Trophoblast cell (in vitro differentiated cells and primary cell): ENCODE results near the gene TMEM185B.

Experiments used
- DNase-seq, 2 donors: peaks; one replicate each; pipeline ENCODE4 v3.0.0-alpha.2; 2016
- H2AFZ ChIP-seq: 2 replicates; pipeline ENCODE4 v1.6.1; 2013; ENCODE audit warnings: low read length, moderate library complexity, mild to moderate bottlenecking; ENCODE audit not compliant: insufficient read depth, poor library complexity
- H2AK5ac ChIP-seq: 2 replicates; pipeline ENCODE4 v1.6.1; 2013; ENCODE audit warnings: mild to moderate bottlenecking, low read length
- H2BK120ac ChIP-seq: 2 replicates; pipeline ENCODE4 v1.6.1; 2013; ENCODE audit warnings: low read length, mild to moderate bottlenecking, moderate library complexity; ENCODE audit not compliant: insufficient read depth, poor library complexity
- H2BK12ac ChIP-seq: 2 replicates; pipeline ENCODE4 v1.6.1; 2013; ENCODE audit warnings: mild to moderate bottlenecking, low read length, moderate library complexity
- H2BK5ac ChIP-seq: 2 replicates; pipeline ENCODE4 v1.6.1; 2013; ENCODE audit warnings: low read length, low read depth, moderate library complexity, mild to moderate bottlenecking; ENCODE audit not compliant: poor library complexity
- H3K14ac ChIP-seq: 2 replicates; pipeline ENCODE4 v1.6.1; 2013; ENCODE audit warnings: mild to moderate bottlenecking, low read length
- H3K18ac ChIP-seq: 2 replicates; pipeline ENCODE4 v1.6.1; 2013; ENCODE audit warnings: mild to moderate bottlenecking, low read length
- H3K23ac ChIP-seq: 2 replicates; pipeline ENCODE4 v1.6.1; 2013; ENCODE audit warnings: low read length
- H3K27ac ChIP-seq: 2 replicates; pipeline ENCODE4 v1.5.1; 2013; ENCODE audit warnings: low read depth, mild to moderate bottlenecking, inconsistent platforms, low read length, moderate library complexity
- H3K27me3 ChIP-seq: 2 replicates; pipeline ENCODE4 v1.6.1; 2013; ENCODE audit warnings: inconsistent platforms, mild to moderate bottlenecking, low read length, moderate library complexity; ENCODE audit not compliant: insufficient read depth
- H3K36me3 ChIP-seq, 2 experiments: 1 replicate in 1 of 2; 2 replicates in 1 of 2; pipeline ENCODE4 v1.6.1; 2013; ENCODE audit warnings: low read length in 2 of 2, mild to moderate bottlenecking in 2 of 2, moderate library complexity in 1 of 2; ENCODE audit not compliant: insufficient read depth in 2 of 2, control insufficient read depth in 1 of 2
- H3K4ac ChIP-seq: 2 replicates; pipeline ENCODE4 v1.6.1; 2013; ENCODE audit warnings: low read depth, mild to moderate bottlenecking, low read length, moderate library complexity
- H3K4me1 ChIP-seq, 2 experiments: 1 replicate in 1 of 2; 2 replicates in 1 of 2; pipeline ENCODE4 v1.6.1; 2013; ENCODE audit warnings: low read length in 2 of 2, mild to moderate bottlenecking in 2 of 2, moderate library complexity in 1 of 2; ENCODE audit not compliant: insufficient read depth in 2 of 2, control insufficient read depth in 1 of 2
- H3K4me2 ChIP-seq: 2 replicates; pipeline ENCODE4 v1.6.1; 2013; ENCODE audit warnings: inconsistent platforms, mild to moderate bottlenecking, low read length, moderate library complexity
- H3K4me3 ChIP-seq: 2 replicates; pipeline ENCODE4 v1.5.1; 2013; ENCODE audit warnings: mild to moderate bottlenecking, low read depth, low read length, inconsistent platforms
- H3K79me1 ChIP-seq: one replicate; pipeline ENCODE4 v1.6.1; 2013; ENCODE audit warnings: low read length
- H3K79me2 ChIP-seq: 2 replicates; pipeline ENCODE4 v1.6.1; 2013; ENCODE audit warnings: low read length, mild to moderate bottlenecking; ENCODE audit not compliant: control insufficient read depth, insufficient read depth, poor library complexity
- H3K9ac ChIP-seq: 2 replicates; pipeline ENCODE4 v1.6.1; 2013; ENCODE audit warnings: mild to moderate bottlenecking, low read length
- H3K9me3 ChIP-seq: 2 replicates; pipeline ENCODE4 v1.6.1; 2013; ENCODE audit warnings: low read depth, mild to moderate bottlenecking, control low read depth, inconsistent platforms, low read length; ENCODE audit not compliant: insufficient read depth
- H4K12ac ChIP-seq: 2 replicates; pipeline ENCODE4 v1.6.1; 2013; ENCODE audit warnings: low read depth, mild to moderate bottlenecking, low read length, moderate library complexity
- H4K8ac ChIP-seq: 2 replicates; pipeline ENCODE4 v1.6.1; 2013; ENCODE audit warnings: low read depth, mild to moderate bottlenecking, low read length, moderate library complexity
- H4K91ac ChIP-seq: one replicate; pipeline ENCODE4 v1.6.1; 2013; ENCODE audit warnings: low read depth, mild to moderate bottlenecking, low read length, moderate library complexity
- WGBS: extraction: QIAGEN DNeasy Blood & Tissue Kit; methylation state at CpG from one replicate; pipeline ENCODE4 v1.1.7; 2013; ENCODE audit warnings: missing lambda C conversion rate; ENCODE audit not compliant: insufficient read length, insufficient coverage; ENCODE audit errors: extremely low coverage; 5-methylcytosine and 5-hydroxymethylcytosine counted together

Gene TMEM185B

GRCh38 chr2:120267348-120267747 is 44.1 kb upstream of the TMEM185B start:
- no peak overlapping the region for H3K9ac ChIP-seq
- H3K9me3 ChIP-seq, result no peaks in the 10 kb centered on the region
- no peak overlapping the region for H3K4me3 ChIP-seq
- H3K4me1 ChIP-seq, result peaks cover 4 to 5% of the 10 kb centered on the region in 2 experiments
- H3K79me1 ChIP-seq, result no peaks in the 10 kb centered on the region
- no peak overlapping the region for H3K18ac ChIP-seq
- H2AFZ ChIP-seq, result no peak overlapping the region
- no peak overlapping the region for H4K91ac ChIP-seq
- no peaks in the 10 kb centered on the region for H3K79me2 ChIP-seq
- H4K8ac ChIP-seq, result no peak overlapping the region
- no peak overlapping the region for H4K12ac ChIP-seq
- no peak overlapping the region for H3K23ac ChIP-seq
- no peak overlapping the region for H3K27ac ChIP-seq
- H3K14ac ChIP-seq, result no peak overlapping the region
- H2BK12ac ChIP-seq, result no peak overlapping the region
- no peak overlapping the region for H2BK5ac ChIP-seq
- no peak overlapping the region for H3K4me2 ChIP-seq
- H3K36me3 ChIP-seq, result peaks cover 3% of the 10 kb centered on the region in 2 experiments
- no peak overlapping the region for H3K4ac ChIP-seq
- H3K27me3 ChIP-seq, result no peaks in the 10 kb centered on the region
- no peak for DNase-seq
- WGBS, result no CpG with 5 or more reads among the region's 8 CpGs
- no peak overlapping the region for H2AK5ac ChIP-seq
- no peak overlapping the region for H2BK120ac ChIP-seq

DNA sequence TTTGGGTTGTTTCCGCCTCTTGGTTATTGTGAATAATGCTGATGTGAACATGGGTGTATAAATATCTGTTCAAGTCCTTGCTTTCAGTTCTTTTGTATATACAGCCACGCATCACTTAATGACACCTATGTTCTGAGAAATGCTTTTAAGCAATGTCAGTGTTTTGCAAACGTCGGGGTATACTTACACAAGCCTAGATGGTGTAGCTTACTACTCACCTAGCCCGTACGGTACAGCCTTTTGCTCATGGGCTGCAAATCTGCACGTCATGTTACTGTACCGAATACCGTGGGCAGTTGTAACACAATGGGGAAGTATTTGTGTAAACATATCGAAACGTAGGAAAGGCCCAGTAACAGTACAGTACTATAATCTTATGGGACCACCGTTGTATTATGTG is 41.8 kb upstream of the TMEM185B start:
- Histone ChIP-seq H4K12ac (no peak overlapping the region), H2BK5ac (no peak overlapping the region), H3K36me3 (peaks cover 3% of the 10 kb centered on the region in 2 experiments), H3K4me2 (no peak overlapping the region), H3K79me1 (no peaks in the 10 kb centered on the region), H4K8ac (no peak overlapping the region), H3K27ac (no peak overlapping the region), H3K27me3 (no peaks in the 10 kb centered on the region), H3K79me2 (no peaks in the 10 kb centered on the region), H2BK120ac (no peak overlapping the region), H2BK12ac (no peak overlapping the region), H3K9ac (no peak overlapping the region), H3K18ac (no peak overlapping the region), H3K4ac (no peak overlapping the region), H3K4me1 (peaks cover 6 to 9% of the 10 kb centered on the region in 2 experiments), H3K23ac (no peak overlapping the region), H2AK5ac (no peak overlapping the region), H3K4me3 (no peak overlapping the region), H3K14ac (no peak overlapping the region), H3K9me3 (peaks cover 4% of the 10 kb centered on the region), H4K91ac (no peak overlapping the region), H2AFZ (no peak overlapping the region)
- WGBS, result no CpG with 5 or more reads among the region's 12 CpGs
- peak; percentile 83 to 89 for DNase-seq

- H3K4me1 ChIP-seq, result peaks cover 6 to 9% of the 10 kb centered on the region in 2 experiments
- peak; percentile 71 to 82 for DNase-seq
- H3K18ac ChIP-seq, result no peak overlapping the region
- H4K8ac ChIP-seq, result no peak overlapping the region
- no peaks in the 10 kb centered on the region for H3K27me3 ChIP-seq
- no CpG with 5 or more reads among the region's 10 CpGs for whole genome bisulfite sequencing
- H4K12ac ChIP-seq, result no peak overlapping the region
- no peak overlapping the region for H3K4me3 ChIP-seq
- no peak overlapping the region for H2AFZ ChIP-seq
- H3K23ac ChIP-seq, result no peak overlapping the region
- no peak overlapping the region for H2AK5ac ChIP-seq
- H3K9me3 ChIP-seq, result peaks cover 4% of the 10 kb centered on the region
- H2BK120ac ChIP-seq, result no peak overlapping the region
- no peaks in the 10 kb centered on the region for H3K79me2 ChIP-seq
- H4K91ac ChIP-seq, result no peak overlapping the region
- no peak overlapping the region for H3K27ac ChIP-seq
- peaks cover 2% of the 10 kb centered on the region in 2 experiments for H3K36me3 ChIP-seq
- no peaks in the 10 kb centered on the region for H3K79me1 ChIP-seq
- H3K4ac ChIP-seq, result no peak overlapping the region
- no peak overlapping the region for H3K4me2 ChIP-seq
- H3K9ac ChIP-seq, result no peak overlapping the region
- no peak overlapping the region for H2BK12ac ChIP-seq
- no peak overlapping the region for H2BK5ac ChIP-seq
- H3K14ac ChIP-seq, result no peak overlapping the region
Observed at GRCh38 chr2:120262761-120263428, 39.7 kb upstream of the TMEM185B start.

DNA sequence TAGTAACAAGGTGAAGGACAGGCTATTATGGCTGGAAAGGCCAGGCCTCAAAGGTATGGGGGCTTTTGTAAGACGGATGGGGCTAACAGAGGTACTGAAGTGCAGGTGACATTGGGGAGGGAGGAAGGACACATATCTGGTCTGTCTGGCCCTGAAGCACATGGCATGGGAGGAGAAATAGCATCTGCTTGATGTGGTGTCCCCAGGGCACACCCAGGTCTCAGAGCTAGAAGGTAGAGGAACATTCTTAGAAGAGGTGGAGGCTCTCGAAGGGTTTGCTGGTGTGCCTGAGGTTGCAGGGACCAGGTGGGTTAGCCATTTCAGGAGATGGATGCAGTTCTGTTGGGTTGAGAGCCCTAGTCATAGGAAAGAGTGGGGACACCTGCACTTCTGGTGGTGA is 39.0 kb upstream of the TMEM185B start:
- DNase-seq, result peak in 1 of 2 donors; percentile 57
- Histone ChIP-seq H3K36me3 (peaks cover 2% of the 10 kb centered on the region in 2 experiments), H3K9me3 (peaks cover 4% of the 10 kb centered on the region), H3K18ac (no peak overlapping the region), H3K27me3 (no peaks in the 10 kb centered on the region), H3K4me3 (no peak overlapping the region), H2AK5ac (no peak overlapping the region), H2AFZ (no peak overlapping the region), H3K79me1 (no peaks in the 10 kb centered on the region), H3K9ac (no peak overlapping the region), H3K4me2 (no peak overlapping the region), H3K4ac (no peak overlapping the region), H3K79me2 (no peaks in the 10 kb centered on the region), H3K23ac (no peak overlapping the region), H3K4me1 (peaks cover 6 to 9% of the 10 kb centered on the region in 2 experiments), H3K14ac (no peak overlapping the region), H2BK120ac (no peak overlapping the region), H4K8ac (no peak overlapping the region), H4K12ac (no peak overlapping the region), H3K27ac (no peak overlapping the region), H4K91ac (no peak overlapping the region), H2BK12ac (no peak overlapping the region), H2BK5ac (no peak overlapping the region)
- WGBS, result no CpG with 5 or more reads among the region's 2 CpGs
